Measurements from ENCODE around the gene USO1. TPM values are rescaled to one million over a fixed set of nuclear protein-coding genes. Genes with fewer than 3 reads are reported as not detected.
A peak's percentile ranks its signal among the peaks of the same experiment; 100 is the strongest.

The USO1 gene
- total and polyA plus RNA-seq, 3 experiments from 2014 or later, result 33.5 to 41.5 (median 39.9) TPM

GRCh38 chr4:75742451-75742850, 18.1 kb downstream of the USO1 start:
- no peak overlapping the region for H3K4me3 ChIP-seq (ENCODE audit: low read length)
- Mint-ChIP-seq H3K27me3 (no peaks in the 10 kb centered on the region), H3K4me3 (no peak overlapping the region), H3K36me3 (peaks cover 0 to 10% (median 6%) of the 10 kb centered on the region in 3 donors), H3K27ac (peak overlapping the region in 1 of 8 donors; percentile 9), H3K9me3 (no peaks in the 10 kb centered on the region), H3K4me1 (peaks cover 18 to 45% (median 23%) of the 10 kb centered on the region in 3 donors)
- CTCF ChIA-PET, result no interaction called here
- H3K27ac ChIP-seq (ENCODE audit: low read depth, low read length), result no peak overlapping the region
- no peaks in the 10 kb centered on the region for H3K27me3 ChIP-seq (ENCODE audit: insufficient read depth, low read length, poor library complexity, severe bottlenecking)
- no peaks in the 10 kb centered on the region for H3K36me3 ChIP-seq (ENCODE audit: insufficient read depth, low read length)
- peaks cover 4% of the 10 kb centered on the region for H3K4me1 ChIP-seq (ENCODE audit: insufficient read depth, low read length)
- no peak for DNase-seq
- H3K9me3 ChIP-seq (ENCODE audit: low read length), result no peaks in the 10 kb centered on the region
- POLR2A ChIA-PET, result no interaction called here

GRCh38 chr4:75745161-75745560, 20.8 kb downstream of the USO1 start:
- no peaks in the 10 kb centered on the region for H3K36me3 ChIP-seq (ENCODE audit: insufficient read depth, low read length)
- H3K9me3 ChIP-seq (ENCODE audit: low read length), result no peaks in the 10 kb centered on the region
- ChIA-PET POLR2A (no interaction called here), CTCF (interaction anchor here (1.3 kb wide), 1 partner anchor 103 kb away, joined by 3 read pairs; no protein-coding TSS in a partner anchor)
- H3K27me3 ChIP-seq (ENCODE audit: insufficient read depth, low read length, poor library complexity, severe bottlenecking), result no peaks in the 10 kb centered on the region
- no peaks in the 10 kb centered on the region for H3K9me3 Mint-ChIP-seq
- no peaks in the 10 kb centered on the region for H3K27me3 Mint-ChIP-seq
- H3K4me3 ChIP-seq (ENCODE audit: low read length), result no peak overlapping the region
- no peak overlapping the region for H3K4me3 Mint-ChIP-seq
- no peak for DNase-seq
- H3K4me1 ChIP-seq (ENCODE audit: insufficient read depth, low read length), result peaks cover 4% of the 10 kb centered on the region
- H3K36me3 Mint-ChIP-seq, result peaks cover 0 to 14% (median 9%) of the 10 kb centered on the region in 3 donors
- peaks cover 18 to 40% (median 23%) of the 10 kb centered on the region in 3 donors for H3K4me1 Mint-ChIP-seq
- H3K27ac Mint-ChIP-seq, result peak overlapping the region in 1 of 8 donors; percentile 83
- H3K27ac ChIP-seq (ENCODE audit: low read depth, low read length), result no peak overlapping the region

- H3K36me3 ChIP-seq (ENCODE audit: insufficient read depth, low read length), result no peaks in the 10 kb centered on the region
- no peak for DNase-seq
- ChIA-PET POLR2A (no interaction called here), CTCF (interaction anchor here (1.3 kb wide), 1 partner anchor 102 kb away, joined by 3 read pairs; no protein-coding TSS in a partner anchor)
- Mint-ChIP-seq H3K36me3 (peaks cover 0 to 14% (median 9%) of the 10 kb centered on the region in 3 donors), H3K27me3 (no peaks in the 10 kb centered on the region), H3K9me3 (no peaks in the 10 kb centered on the region), H3K4me3 (no peak overlapping the region), H3K27ac (peak overlapping the region in 2 of 8 donors; percentile 64 to 72), H3K4me1 (peaks cover 18 to 35% (median 23%) of the 10 kb centered on the region in 3 donors)
- no peaks in the 10 kb centered on the region for H3K9me3 ChIP-seq (ENCODE audit: low read length)
- peaks cover 4% of the 10 kb centered on the region for H3K4me1 ChIP-seq (ENCODE audit: insufficient read depth, low read length)
- H3K27me3 ChIP-seq (ENCODE audit: insufficient read depth, low read length, poor library complexity, severe bottlenecking), result no peaks in the 10 kb centered on the region
- H3K4me3 ChIP-seq (ENCODE audit: low read length), result no peak overlapping the region
- H3K27ac ChIP-seq (ENCODE audit: low read depth, low read length), result no peak overlapping the region
Measured at GRCh38 chr4:75745721-75746199, 21.4 kb downstream of the USO1 start.

- ChIA-PET POLR2A (no interaction called here), CTCF (no interaction called here)
- no peak overlapping the region for H3K4me3 ChIP-seq (ENCODE audit: low read length)
- Mint-ChIP-seq H3K27me3 (no peaks in the 10 kb centered on the region), H3K27ac (no peak overlapping the region), H3K4me3 (no peak overlapping the region), H3K36me3 (peaks cover 16 to 41% (median 19%) of the 10 kb centered on the region in 3 donors), H3K4me1 (no peaks in the 10 kb centered on the region), H3K9me3 (no peaks in the 10 kb centered on the region)
- no peaks in the 10 kb centered on the region for H3K4me1 ChIP-seq (ENCODE audit: insufficient read depth, low read length)
- H3K9me3 ChIP-seq (ENCODE audit: low read length), result no peaks in the 10 kb centered on the region
- no peak for DNase-seq
- H3K27ac ChIP-seq (ENCODE audit: low read depth, low read length), result no peak overlapping the region
- no peaks in the 10 kb centered on the region for H3K27me3 ChIP-seq (ENCODE audit: insufficient read depth, low read length, poor library complexity, severe bottlenecking)
- no peaks in the 10 kb centered on the region for H3K36me3 ChIP-seq (ENCODE audit: insufficient read depth, low read length)
Measured at GRCh38 chr4:75752637-75753036, 28.3 kb downstream of the USO1 start.

- no peak overlapping the region for H3K4me3 ChIP-seq (ENCODE audit: low read length)
- ChIA-PET CTCF (no interaction called here), POLR2A (no interaction called here)
- H3K36me3 Mint-ChIP-seq, result peaks cover 0 to 62% (median 22%) of the 10 kb centered on the region in 3 donors
- H3K27ac ChIP-seq (ENCODE audit: low read depth, low read length), result no peak overlapping the region
- H3K9me3 Mint-ChIP-seq, result no peaks in the 10 kb centered on the region
- no peaks in the 10 kb centered on the region for H3K9me3 ChIP-seq (ENCODE audit: low read length)
- H3K27me3 Mint-ChIP-seq, result no peaks in the 10 kb centered on the region
- H3K4me1 Mint-ChIP-seq, result peaks cover 8 to 14% (median 11%) of the 10 kb centered on the region in 3 donors
- peak overlapping the region in 5 of 8 donors; percentile 8 to 73 (median 47) for H3K27ac Mint-ChIP-seq
- peak overlapping the region in 1 of 7 donors; percentile 48 for H3K4me3 Mint-ChIP-seq
- no peaks in the 10 kb centered on the region for H3K36me3 ChIP-seq (ENCODE audit: insufficient read depth, low read length)
- H3K4me1 ChIP-seq (ENCODE audit: insufficient read depth, low read length), result no peaks in the 10 kb centered on the region
- DNase-seq, result no peak
- H3K27me3 ChIP-seq (ENCODE audit: insufficient read depth, low read length, poor library complexity, severe bottlenecking), result no peaks in the 10 kb centered on the region
Measured at GRCh38 chr4:75769036-75769435, 44.7 kb downstream of the USO1 start.

- H3K36me3 Mint-ChIP-seq, result peaks cover 17 to 69% (median 35%) of the 10 kb centered on the region in 3 donors
- no peaks in the 10 kb centered on the region for H3K27me3 Mint-ChIP-seq
- H3K9me3 Mint-ChIP-seq, result peaks cover 0 to 3% (median 0%) of the 10 kb centered on the region in 5 donors
- no peak overlapping the region for H3K4me3 Mint-ChIP-seq
- H3K4me1 Mint-ChIP-seq, result peaks cover 8 to 11% (median 10%) of the 10 kb centered on the region in 3 donors
- Histone ChIP-seq H3K4me3 (ENCODE audit: low read length) (no peak overlapping the region), H3K4me1 (ENCODE audit: insufficient read depth, low read length) (no peaks in the 10 kb centered on the region), H3K27ac (ENCODE audit: low read depth, low read length) (no peak overlapping the region), H3K36me3 (ENCODE audit: insufficient read depth, low read length) (peaks cover 26% of the 10 kb centered on the region), H3K27me3 (ENCODE audit: insufficient read depth, low read length, poor library complexity, severe bottlenecking) (no peaks in the 10 kb centered on the region), H3K9me3 (ENCODE audit: low read length) (no peaks in the 10 kb centered on the region)
- POLR2A ChIA-PET, result no interaction called here
- no peak for DNase-seq
- H3K27ac Mint-ChIP-seq, result no peak overlapping the region
- CTCF ChIA-PET, result no interaction called here
Measured at GRCh38 chr4:75771607-75772006, 47.2 kb downstream of the USO1 start.

GRCh38 chr4:75777589-75777988, 53.2 kb downstream of the USO1 start:
- Histone ChIP-seq H3K4me1 (ENCODE audit: insufficient read depth, low read length) (no peaks in the 10 kb centered on the region), H3K9me3 (ENCODE audit: low read length) (no peaks in the 10 kb centered on the region), H3K4me3 (ENCODE audit: low read length) (no peak overlapping the region), H3K27ac (ENCODE audit: low read depth, low read length) (no peak overlapping the region), H3K36me3 (ENCODE audit: insufficient read depth, low read length) (peaks cover 39% of the 10 kb centered on the region), H3K27me3 (ENCODE audit: insufficient read depth, low read length, poor library complexity, severe bottlenecking) (no peaks in the 10 kb centered on the region)
- peaks cover 4 to 18% (median 14%) of the 10 kb centered on the region in 3 donors for H3K4me1 Mint-ChIP-seq
- peaks cover 0 to 3% (median 0%) of the 10 kb centered on the region in 5 donors for H3K9me3 Mint-ChIP-seq
- POLR2A ChIA-PET, result no interaction called here
- H3K27me3 Mint-ChIP-seq, result no peaks in the 10 kb centered on the region
- peak overlapping the region in 1 of 8 donors; percentile 7 for H3K27ac Mint-ChIP-seq
- CTCF ChIA-PET, result no interaction called here
- no peak overlapping the region for H3K4me3 Mint-ChIP-seq
- DNase-seq, result no peak
- peaks cover 34 to 77% (median 40%) of the 10 kb centered on the region in 3 donors for H3K36me3 Mint-ChIP-seq

- Mint-ChIP-seq H3K9me3 (peaks cover 0 to 3% (median 0%) of the 10 kb centered on the region in 5 donors), H3K36me3 (peaks cover 32 to 81% (median 40%) of the 10 kb centered on the region in 3 donors), H3K27ac (peak overlapping the region in 6 of 8 donors; percentile 12 to 75 (median 54)), H3K4me1 (peaks cover 5 to 18% (median 14%) of the 10 kb centered on the region in 3 donors), H3K27me3 (no peaks in the 10 kb centered on the region), H3K4me3 (no peak overlapping the region)
- CTCF ChIA-PET, result no interaction called here
- POLR2A ChIA-PET, result no interaction called here
- Histone ChIP-seq H3K27ac (ENCODE audit: low read depth, low read length) (no peak overlapping the region), H3K4me1 (ENCODE audit: insufficient read depth, low read length) (no peaks in the 10 kb centered on the region), H3K9me3 (ENCODE audit: low read length) (no peaks in the 10 kb centered on the region), H3K4me3 (ENCODE audit: low read length) (no peak overlapping the region), H3K27me3 (ENCODE audit: insufficient read depth, low read length, poor library complexity, severe bottlenecking) (no peaks in the 10 kb centered on the region), H3K36me3 (ENCODE audit: insufficient read depth, low read length) (peaks cover 43% of the 10 kb centered on the region)
- no peak for DNase-seq
Measured at GRCh38 chr4:75779105-75779757, 54.9 kb downstream of the USO1 start.

Measured in CD8-positive, alpha-beta memory T cell (primary cell).